ENCODE results near the gene RANBP10. TPM values are rescaled to one million over a fixed set of nuclear protein-coding genes. Genes with fewer than 3 reads are reported as not detected.
"Not testable (repeated sequence)": the region's sequence is repeated elsewhere in the genome, so short reads cannot be mapped to it uniquely, and the experiment has no call there.

Gene RANBP10
- polyA plus RNA-seq, 2 of the 4 experiments (the other 2 are of a cell fraction) = 7.5 to 9.8 TPM

DNA sequence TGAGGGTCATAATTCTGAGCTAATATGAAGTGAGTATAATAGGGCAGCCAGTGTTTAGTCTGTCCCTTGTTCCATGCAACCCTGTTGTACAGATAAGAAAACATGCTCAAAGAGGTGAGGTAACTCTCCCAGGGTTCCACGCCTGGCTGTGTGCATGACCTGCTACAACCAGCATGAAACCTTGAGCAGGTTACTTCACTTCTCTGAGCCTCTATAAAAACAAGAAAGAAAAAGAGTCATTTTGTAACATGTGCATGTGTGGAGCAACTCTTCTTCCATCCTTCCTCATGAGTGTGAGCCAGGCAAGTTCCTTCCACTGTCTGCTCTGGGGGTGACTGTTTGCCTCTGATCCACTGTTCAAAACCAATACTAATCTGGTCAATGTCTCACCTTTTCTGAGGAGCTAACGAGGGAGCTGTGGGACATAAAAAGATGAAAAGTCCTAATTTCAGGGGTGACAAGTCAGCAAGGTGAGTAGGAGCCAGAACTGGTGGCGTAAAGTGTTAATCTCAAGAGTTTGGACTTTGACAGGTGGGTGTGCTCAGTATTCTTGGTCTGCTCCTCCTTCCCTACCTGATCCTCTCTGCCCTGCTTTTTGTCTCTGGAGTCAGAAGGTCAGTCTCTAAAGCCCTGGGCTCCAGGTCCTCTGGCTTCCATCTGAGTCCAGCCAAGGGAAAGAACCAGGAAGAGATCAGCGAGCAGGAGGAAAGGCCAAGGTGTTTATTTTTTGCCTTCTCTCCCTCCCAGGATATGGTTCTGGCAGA lies 108.8 kb downstream of the RANBP10 start (continued):
- TF ChIP-seq KDM5A (IDR thresholded peaks at IDR 0.05) (no peak), ZNF302 (CRISPR knock-in tag; IDR thresholded peaks at IDR 0.05) (no peak)

DNA sequence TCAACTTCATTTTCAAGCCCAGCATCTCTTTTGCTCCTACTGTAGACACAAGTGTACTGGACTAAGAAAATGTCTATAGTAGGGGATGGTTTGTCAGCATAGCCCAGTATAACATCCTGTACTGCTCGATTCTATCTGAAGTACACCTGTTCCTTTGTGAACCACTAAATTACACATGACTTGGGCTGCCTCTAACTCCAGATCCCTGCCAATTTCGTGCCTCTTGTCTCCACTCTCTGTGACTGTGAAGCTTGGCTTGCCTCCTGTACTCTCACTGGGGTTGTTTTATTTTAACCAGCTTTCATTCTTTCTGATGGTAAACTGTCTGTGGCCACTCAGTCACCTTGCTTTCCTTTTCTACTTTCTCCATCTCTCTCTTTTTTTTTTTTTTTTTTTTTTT lies 111.7 kb downstream of the RANBP10 start:
- Histone ChIP-seq H3K9me3 (peaks cover 8% of the 10 kb centered on the region), H3K4me3 (no peak overlapping the region), H3K27ac (no peak overlapping the region), H3K4me2 (no peak overlapping the region), H3K4me1 (no peaks in the 10 kb centered on the region)
- FAIRE-seq (no peak), DNase-seq (ENCODE audit: low read depth in 1 of 2, low spot score in 1 of 2) (no peak), ATAC-seq (no peak)
- WGBS (ENCODE audit: missing lambda C conversion rate) = 74% methylated on average over 2 of the region's 2 CpGs
- no peak for TF ChIP-seq MAZ (IDR thresholded peaks at IDR 0.05; ENCODE audit: borderline replicate concordance, low read depth, low read length)
- TF ChIP-seq HOXB5 (CRISPR knock-in tag; IDR thresholded peaks at IDR 0.05) = no peak
- TF ChIP-seq, protein P1, sequence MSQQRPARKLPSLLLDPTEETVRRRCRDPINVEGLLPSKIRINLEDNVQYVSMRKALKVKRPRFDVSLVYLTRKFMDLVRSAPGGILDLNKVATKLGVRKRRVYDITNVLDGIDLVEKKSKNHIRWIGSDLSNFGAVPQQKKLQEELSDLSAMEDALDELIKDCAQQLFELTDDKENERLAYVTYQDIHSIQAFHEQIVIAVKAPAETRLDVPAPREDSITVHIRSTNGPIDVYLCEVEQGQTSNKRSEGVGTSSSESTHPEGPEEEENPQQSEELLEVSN (IDR thresholded peaks at IDR 0.05; ENCODE audit: borderline replicate concordance, low read depth) = no peak
- TF ChIP-seq, protein P2, sequence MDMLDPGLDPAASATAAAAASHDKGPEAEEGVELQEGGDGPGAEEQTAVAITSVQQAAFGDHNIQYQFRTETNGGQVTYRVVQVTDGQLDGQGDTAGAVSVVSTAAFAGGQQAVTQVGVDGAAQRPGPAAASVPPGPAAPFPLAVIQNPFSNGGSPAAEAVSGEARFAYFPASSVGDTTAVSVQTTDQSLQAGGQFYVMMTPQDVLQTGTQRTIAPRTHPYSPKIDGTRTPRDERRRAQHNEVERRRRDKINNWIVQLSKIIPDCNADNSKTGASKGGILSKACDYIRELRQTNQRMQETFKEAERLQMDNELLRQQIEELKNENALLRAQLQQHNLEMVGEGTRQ (IDR thresholded peaks at IDR 0.05) = no peak
- no peak for TF ChIP-seq ZNF302 (CRISPR knock-in tag; IDR thresholded peaks at IDR 0.05)
- TF ChIP-seq ESRRA (IDR thresholded peaks at IDR 0.05; ENCODE audit: borderline replicate concordance, low read length) = no peak
- TF ChIP-seq ZFP36 (IDR thresholded peaks at IDR 0.05; ENCODE audit: borderline replicate concordance, partially characterized antibody) = no peak
- TF ChIP-seq, protein P3, sequence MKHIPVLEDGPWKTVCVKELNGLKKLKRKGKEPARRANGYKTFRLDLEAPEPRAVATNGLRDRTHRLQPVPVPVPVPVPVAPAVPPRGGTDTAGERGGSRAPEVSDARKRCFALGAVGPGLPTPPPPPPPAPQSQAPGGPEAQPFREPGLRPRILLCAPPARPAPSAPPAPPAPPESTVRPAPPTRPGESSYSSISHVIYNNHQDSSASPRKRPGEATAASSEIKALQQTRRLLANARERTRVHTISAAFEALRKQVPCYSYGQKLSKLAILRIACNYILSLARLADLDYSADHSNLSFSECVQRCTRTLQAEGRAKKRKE (CRISPR knock-in tag; IDR thresholded peaks at IDR 0.05; ENCODE audit: low read depth) = no peak
- no peak for TF ChIP-seq CEBPB (IDR thresholded peaks at IDR 0.05)
- no peak for TF ChIP-seq GATA3 (IDR thresholded peaks at IDR 0.05; ENCODE audit: borderline replicate concordance)
- TF ChIP-seq, protein P4, sequence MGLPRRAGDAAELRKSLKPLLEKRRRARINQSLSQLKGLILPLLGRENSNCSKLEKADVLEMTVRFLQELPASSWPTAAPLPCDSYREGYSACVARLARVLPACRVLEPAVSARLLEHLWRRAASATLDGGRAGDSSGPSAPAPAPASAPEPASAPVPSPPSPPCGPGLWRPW (IDR thresholded peaks at IDR 0.05) = no peak
- no peak for TF ChIP-seq EHMT2 (IDR thresholded peaks at IDR 0.05; ENCODE audit: low read depth)
- no peak for TF ChIP-seq CHD2 (IDR thresholded peaks at IDR 0.05; ENCODE audit: low read length, partially characterized antibody)
- TF ChIP-seq JUNB (IDR thresholded peaks at IDR 0.05) = no peak
- TF ChIP-seq BHLHE40 (IDR thresholded peaks at IDR 0.05; ENCODE audit: low read depth, low read length) = no peak
- TF ChIP-seq POLR2A (IDR thresholded peaks at IDR 0.05; ENCODE audit: low read length) = no peak
- TF ChIP-seq MAFK (IDR thresholded peaks at IDR 0.05; ENCODE audit: partially characterized antibody) = no peak
- no peak for TF ChIP-seq TFCP2L1 (CRISPR knock-in tag; IDR thresholded peaks at IDR 0.05)
- TF ChIP-seq EP300 (IDR thresholded peaks at IDR 0.05) = no peak
- CTCF ChIA-PET = interaction anchor here (0.6 to 1.0 kb wide), 4 partner anchors 16 to 221 kb away, joined by 3 to 5 read pairs (median 4); no protein-coding TSS in a partner anchor
- POLR2A ChIA-PET = no interaction called here

DNA sequence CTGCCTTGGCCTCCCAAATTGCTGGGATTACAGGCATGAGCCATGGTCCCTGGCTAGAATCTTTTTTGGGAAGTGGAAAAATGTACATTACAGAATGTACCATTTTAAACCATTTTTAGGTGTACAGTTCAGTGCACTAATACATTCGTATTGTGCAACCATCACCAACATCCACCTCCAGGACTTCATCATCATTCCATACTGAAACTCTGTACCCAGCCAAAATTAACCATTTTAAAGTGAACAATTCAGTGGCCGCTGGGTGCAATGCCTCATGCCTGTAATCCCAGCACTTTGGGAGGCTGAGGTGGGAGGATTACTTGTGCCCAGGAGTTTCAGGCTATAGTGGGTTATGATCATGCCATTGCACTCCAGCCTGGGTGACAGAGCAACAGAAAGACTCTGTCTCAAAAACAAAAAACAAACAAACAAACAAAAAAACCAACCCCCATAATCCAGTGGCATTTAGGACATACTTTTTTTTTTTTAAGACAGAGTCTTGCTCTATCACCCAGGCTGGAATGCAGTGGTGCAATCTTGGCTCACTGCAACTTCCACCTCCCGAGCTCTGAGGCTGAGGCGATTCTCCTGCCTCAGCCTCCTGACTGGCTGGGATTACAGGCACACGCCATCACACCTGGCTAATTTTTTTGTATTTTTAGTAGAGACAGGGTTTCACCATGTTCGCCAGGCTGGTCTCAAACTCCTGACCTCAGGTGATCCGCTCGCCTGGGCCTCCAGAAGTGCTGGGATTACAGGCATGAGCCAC lies 112.7 kb downstream of the RANBP10 start:
- 93% methylated on average over 8 of the region's 8 CpGs for WGBS (ENCODE audit: missing lambda C conversion rate)
- ATAC-seq; H3K27ac ChIP-seq; H3K4me3 ChIP-seq; H3K4me2 ChIP-seq; POLR2A ChIA-PET; DNase-seq (ENCODE audit: low read depth in 1 of 2, low spot score in 1 of 2); H3K4me1 ChIP-seq; FAIRE-seq; H3K9me3 ChIP-seq: not testable (repeated sequence)
- CTCF ChIA-PET = interaction anchor here (0.6 kb wide), 1 partner anchor 863 kb away, joined by 4 read pairs; the partner anchor contains the start of gene NAE1

Measured in A549 (cell line).